ENCODE data around the gene CELF2. TPM values are rescaled to one million over a fixed set of nuclear protein-coding genes. Genes with fewer than 3 reads are reported as not detected.

The CELF2 gene
- total RNA-seq, 4 donors from 2014 or later: 120 to 185 (median 154) TPM

- TF ChIP-seq CTCF (IDR thresholded peaks at IDR 0.05; ENCODE audit: low read depth): no peak
Observed at GRCh38 chr10:11195623-11196022, 178.0 kb downstream of the CELF2 start.

- no peak for TF ChIP-seq CTCF (IDR thresholded peaks at IDR 0.05; ENCODE audit: low read depth)
Observed at GRCh38 chr10:11197266-11197712, 179.6 kb downstream of the CELF2 start.

- no peak for TF ChIP-seq CTCF (IDR thresholded peaks at IDR 0.05; ENCODE audit: low read depth)
Observed at GRCh38 chr10:11197878-11198277, 180.2 kb downstream of the CELF2 start.

DNA sequence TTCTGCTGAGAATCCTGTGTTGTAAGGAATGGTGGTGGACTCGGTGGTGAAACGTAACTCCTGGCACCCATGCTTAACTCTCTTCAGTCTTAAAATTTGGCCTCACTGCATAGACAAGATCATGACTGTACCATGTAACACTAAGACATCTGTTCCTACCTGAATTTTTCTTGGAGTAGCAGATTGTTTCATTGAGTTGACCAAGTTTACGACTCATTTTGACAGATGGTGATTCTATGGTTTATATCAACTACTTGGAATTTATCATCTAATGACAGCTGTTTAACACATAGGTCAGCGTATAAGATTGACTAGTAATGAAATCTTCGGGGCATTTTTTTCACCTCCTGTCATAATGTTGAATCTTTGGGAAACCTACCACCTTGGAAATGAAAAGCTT lies 184.2 kb downstream of the CELF2 start:
- TF ChIP-seq CTCF (IDR thresholded peaks at IDR 0.05; ENCODE audit: low read depth): no peak

DNA sequence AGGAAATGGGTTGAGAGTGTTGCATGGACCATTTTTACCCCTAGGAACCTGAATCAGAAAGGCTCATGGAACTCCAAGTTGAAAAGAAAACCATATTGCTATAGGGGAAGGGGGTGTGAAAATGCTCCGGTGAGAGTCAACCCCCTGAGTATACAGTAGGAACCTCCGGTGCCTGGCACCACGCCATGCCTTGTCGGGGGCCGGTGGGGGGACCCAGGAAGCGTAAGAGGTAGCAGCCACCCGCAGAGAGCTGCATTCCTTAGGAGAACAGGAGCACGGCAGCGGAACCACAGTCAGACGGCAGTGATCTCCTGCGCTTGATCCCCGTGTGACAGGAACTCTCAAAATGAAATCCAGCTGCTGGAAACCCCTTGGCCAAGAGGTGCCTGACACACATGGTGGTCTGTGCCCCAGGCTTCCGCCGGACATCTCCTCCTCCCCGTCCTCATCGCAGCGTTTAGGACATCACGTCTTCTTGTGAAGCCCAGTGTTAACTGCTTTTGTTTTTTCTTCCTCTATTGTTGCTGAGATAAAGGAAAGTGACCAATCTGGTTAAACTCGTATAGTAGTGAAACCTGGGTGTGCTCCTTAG lies 186.8 kb downstream of the CELF2 start:
- TF ChIP-seq CTCF (IDR thresholded peaks at IDR 0.05; ENCODE audit: low read depth): no peak

GRCh38 chr10:11205030-11205772 lies 187.5 kb downstream of the CELF2 start:
- TF ChIP-seq CTCF (IDR thresholded peaks at IDR 0.05; ENCODE audit: low read depth): no peak

GRCh38 chr10:11206676-11207559 lies 189.2 kb downstream of the CELF2 start:
- no peak for TF ChIP-seq CTCF (IDR thresholded peaks at IDR 0.05; ENCODE audit: low read depth)

All from subcutaneous adipose tissue (tissue), 4 donors.